Endothelial cell of umbilical vein (primary cell): ENCODE measurements around the gene ATP13A4. TPM values are rescaled to one million over a fixed set of nuclear protein-coding genes. Genes with fewer than 3 reads are reported as not detected.

Experiments
- BruUV-seq: library from RNA; stranded (reverse); fragments of 400-500 nt; replicated peaks from 2 replicates; lab custom pipeline; 2021; lab: Mats Ljungman, UMichigan
- CTCF ChIA-PET: fragments of 300-600, 350-600 bp; sonication (Branson Sonifier 250); formaldehyde crosslinking; loops from one replicate; lab custom pipeline; 2021; ENCODE audit warnings: antibody characterized with exemption, inconsistent platforms; lab: Charles Lee
- POLR2A ChIA-PET: fragments of 300-600, 350-600 bp; sonication (Branson Sonifier 250); formaldehyde crosslinking; loops from one replicate; lab custom pipeline; 2021; ENCODE audit warnings: antibody characterized with exemption, inconsistent platforms; lab: Charles Lee
- DNase-seq: peaks from one replicate; pipeline ENCODE4 v3.0.0-alpha.2; 2011; ENCODE audit warnings: low read depth, low spot score
- FAIRE-seq: peaks from 2 replicates; lab custom pipeline; 2011; peaks lifted over from hg19 to GRCh38; lab: Jason Lieb, UNC
- H2AFZ ChIP-seq: 2 replicates; pipeline ENCODE4 v1.6.0; 2012; ENCODE audit warnings: low read depth, low read length, control low read depth, inconsistent platforms
- H3K27ac ChIP-seq: 2 replicates; pipeline ENCODE4 v1.5.1; 2011; ENCODE audit warnings: low read depth, mild to moderate bottlenecking, control low read depth, low read length, moderate library complexity; ENCODE audit not compliant: insufficient read depth
- H3K27me3 ChIP-seq, 2 experiments: 2 replicates each; pipeline versions ENCODE4 v1.6.0 to v1.6.1; 2011; ENCODE audit warnings: low read length in 2 of 2, mixed read lengths in 1 of 2; ENCODE audit not compliant: control insufficient read depth in 2 of 2, insufficient read depth in 2 of 2
- H3K36me3 ChIP-seq, 2 experiments: 2 replicates in 1 of 2; 3 replicates in 1 of 2; pipeline ENCODE4 v1.5.1; 2011; ENCODE audit warnings: low read length in 2 of 2, mild to moderate bottlenecking in 1 of 2, moderate library complexity in 1 of 2; ENCODE audit not compliant: control insufficient read depth in 2 of 2, insufficient read depth in 2 of 2; ENCODE audit errors: extremely low read depth in 1 of 2
- H3K4me1 ChIP-seq: 3 replicates; pipeline ENCODE4 v1.5.1; 2011; ENCODE audit warnings: mild to moderate bottlenecking, low read length; ENCODE audit not compliant: control insufficient read depth, insufficient read depth; ENCODE audit errors: extremely low read depth
- H3K4me2 ChIP-seq: 2 replicates; pipeline ENCODE4 v1.6.1; 2011; ENCODE audit warnings: low read length, control low read depth, mixed read lengths; ENCODE audit not compliant: insufficient read depth
- H3K4me3 ChIP-seq, 3 experiments: fragments of 200-600 bp in 1 of 3; sonication (generic), shearing (Covaris generic) in 1 of 3; replicated peaks in 1 of 3; 2 replicates each; pipeline ENCODE4 v1.5.1; 2011 to 2016; ENCODE audit warnings: control low read depth in 3 of 3, low read length in 3 of 3, mild to moderate bottlenecking in 2 of 3, inconsistent platforms in 1 of 3, low read depth in 1 of 3, moderate library complexity in 1 of 3; ENCODE audit not compliant: insufficient read depth in 1 of 3
- H3K79me2 ChIP-seq: 2 replicates; pipeline ENCODE4 v1.6.0; 2012; ENCODE audit warnings: low read length, inconsistent platforms; ENCODE audit not compliant: control insufficient read depth, insufficient read depth
- H3K9ac ChIP-seq: replicated peaks from 2 replicates; pipeline ENCODE3; 2011; ENCODE audit warnings: low read length, control low read depth; ENCODE audit not compliant: insufficient read depth; ENCODE audit errors: extremely low read depth
- H3K9me1 ChIP-seq: replicated peaks from 3 replicates; pipeline ENCODE4 v1.6.0; 2011; ENCODE audit warnings: mild to moderate bottlenecking, low read length; ENCODE audit not compliant: control insufficient read depth, insufficient read depth; ENCODE audit errors: extremely low read depth
- H3K9me3 ChIP-seq: replicated peaks from 2 replicates; pipeline ENCODE4 v1.5.1; 2012; ENCODE audit warnings: low read length, inconsistent platforms; ENCODE audit not compliant: control insufficient read depth, insufficient read depth
- H4K20me1 ChIP-seq: replicated peaks from 2 replicates; pipeline ENCODE3; 2011; ENCODE audit warnings: mild to moderate bottlenecking, low read length; ENCODE audit not compliant: control insufficient read depth, insufficient read depth; ENCODE audit errors: extremely low read depth
- EZH2 ChIP-seq: IDR thresholded peaks from 2 replicates; pipeline ENCODE4 v1.6.1; 2012; ENCODE audit warnings: borderline replicate concordance, low read depth, mild to moderate bottlenecking, moderate library complexity, low read length, inconsistent platforms; ENCODE audit not compliant: severe bottlenecking
- FOS ChIP-seq: IDR thresholded peaks from 2 replicates; pipeline ENCODE4 v1.6.1; 2011; ENCODE audit warnings: mild to moderate bottlenecking, low read length, moderate library complexity, borderline replicate concordance; ENCODE audit not compliant: insufficient read depth
- GATA2 ChIP-seq: IDR thresholded peaks from 2 replicates; pipeline ENCODE4 v1.7.0; 2011; ENCODE audit warnings: low read depth, mild to moderate bottlenecking, moderate library complexity, mixed read lengths, low read length; ENCODE audit not compliant: insufficient read length, insufficient read depth
- JUN ChIP-seq: IDR thresholded peaks from 2 replicates; pipeline ENCODE4 v1.6.1; 2011; ENCODE audit warnings: borderline replicate concordance, low read depth; ENCODE audit not compliant: insufficient read length, insufficient read depth
- MYC ChIP-seq: IDR thresholded peaks from one replicate; pipeline ENCODE4 v1.6.1; 2011; ENCODE audit warnings: mild to moderate bottlenecking, low read depth, low read length
- POLR2A ChIP-seq: IDR thresholded peaks from 2 replicates; pipeline ENCODE4 v1.6.1; 2012; ENCODE audit warnings: low read depth, mild to moderate bottlenecking, control low read depth, low read length
- POLR2AphosphoS5 ChIP-seq: IDR thresholded peaks from 2 replicates; pipeline ENCODE4 v1.6.1; 2012; ENCODE audit warnings: low read depth, mild to moderate bottlenecking, control low read depth, low read length, moderate library complexity; ENCODE audit not compliant: insufficient read depth
- dilution Hi-C: fragments of 300-500 bp; cut with MboI; formaldehyde crosslinking; loops from one replicate; pipeline ENCODE4 v1.15.0; 2019; ENCODE audit warnings: low sequenced_read_pairs; ENCODE audit not compliant: extremely low pct_ligation_motif_present
- intact Hi-C: fragments of 100-400 bp; cut with micrococcal nuclease; formaldehyde crosslinking; loops from one replicate; pipeline ENCODE4 v1.10.0; 2022
- polyA plus RNA-seq, 4 experiments: library from polyadenylated mRNA; depleted of rRNA in 3 of 4; stranded (reverse) in 3 of 4; unstranded in 1 of 4; fragments of >200 nt; gene quantifications; 2 replicates each; pipeline versions ENCODE4 v1.2.1 to v1.2.3, GENCODE V29; 2011 to 2012; ENCODE audit warnings: missing spikeins in 1 of 4
- total RNA-seq: library from RNA; stranded (reverse); gene quantifications from 2 replicates; pipeline ENCODE4 v1.2.3, GENCODE V29; 2021
- TF ChIP-seq, protein P1 (sequence below), 2 donors: IDR thresholded peaks; 1 replicate in 1 of 2; 2 replicates in 1 of 2; pipeline ENCODE4 v1.5.1; 2011; ENCODE audit warnings: low read length in 2 of 2, mild to moderate bottlenecking in 2 of 2, moderate library complexity in 2 of 2, control low read depth in 1 of 2, inconsistent platforms in 1 of 2, low read depth in 1 of 2; ENCODE audit not compliant: insufficient read depth in 1 of 2; ENCODE audit errors: extremely low read depth in 1 of 2
- TF ChIP-seq, protein P2 (sequence below): IDR thresholded peaks from 2 replicates; pipeline ENCODE4 v1.6.1; 2011; ENCODE audit not compliant: insufficient read depth, insufficient read length

The ATP13A4 gene
- total and polyA plus RNA-seq, 2 donors (not counting 3 experiments of a cell fraction or from before 2014, with no cell fraction given), result not detected

DNA sequence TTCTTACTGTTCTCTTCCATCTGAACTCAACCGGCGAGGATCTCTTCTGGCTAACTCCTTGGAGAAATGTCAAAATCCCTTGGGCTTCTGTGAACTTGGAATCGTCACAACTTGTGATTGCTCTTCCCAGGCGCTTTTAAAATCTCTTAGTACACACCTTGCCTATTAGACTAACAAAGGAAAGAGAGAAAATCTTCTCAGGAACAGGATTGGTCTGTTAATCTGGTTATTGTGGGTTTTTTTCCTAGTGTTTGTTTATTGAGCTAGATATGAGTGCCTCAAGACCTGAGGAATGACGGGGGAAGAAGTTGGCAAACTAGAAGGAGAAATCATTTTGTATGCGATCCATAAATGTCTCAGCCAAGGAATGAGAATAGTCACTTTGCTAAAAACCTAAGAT is 176.0 kb downstream of the ATP13A4 start, which contains the start of gene ATP13A5:
ATP13A5 (minus strand) TSS at position 48 of the 400 bp plus-strand sequence; CDS start at position 20, 28 bp downstream.
- no peak within 1 kb of the TSS for H3K4me3 ChIP-seq
- no peak within 1 kb of the TSS for H3K4me2 ChIP-seq
- H3K9me3 ChIP-seq, result no peaks in the 10 kb centered on the region
- no peaks in the 10 kb centered on the region for H4K20me1 ChIP-seq
- ChIA-PET CTCF (no interaction called here), POLR2A (no interaction called here)
- DNase-seq (no peak), FAIRE-seq (no peak)
- dilution Hi-C loops, result no loop called here
- intact Hi-C loops, result no loop called here
- no peaks in the 10 kb centered on the region for H3K9me1 ChIP-seq
- TF ChIP-seq, protein P1, sequence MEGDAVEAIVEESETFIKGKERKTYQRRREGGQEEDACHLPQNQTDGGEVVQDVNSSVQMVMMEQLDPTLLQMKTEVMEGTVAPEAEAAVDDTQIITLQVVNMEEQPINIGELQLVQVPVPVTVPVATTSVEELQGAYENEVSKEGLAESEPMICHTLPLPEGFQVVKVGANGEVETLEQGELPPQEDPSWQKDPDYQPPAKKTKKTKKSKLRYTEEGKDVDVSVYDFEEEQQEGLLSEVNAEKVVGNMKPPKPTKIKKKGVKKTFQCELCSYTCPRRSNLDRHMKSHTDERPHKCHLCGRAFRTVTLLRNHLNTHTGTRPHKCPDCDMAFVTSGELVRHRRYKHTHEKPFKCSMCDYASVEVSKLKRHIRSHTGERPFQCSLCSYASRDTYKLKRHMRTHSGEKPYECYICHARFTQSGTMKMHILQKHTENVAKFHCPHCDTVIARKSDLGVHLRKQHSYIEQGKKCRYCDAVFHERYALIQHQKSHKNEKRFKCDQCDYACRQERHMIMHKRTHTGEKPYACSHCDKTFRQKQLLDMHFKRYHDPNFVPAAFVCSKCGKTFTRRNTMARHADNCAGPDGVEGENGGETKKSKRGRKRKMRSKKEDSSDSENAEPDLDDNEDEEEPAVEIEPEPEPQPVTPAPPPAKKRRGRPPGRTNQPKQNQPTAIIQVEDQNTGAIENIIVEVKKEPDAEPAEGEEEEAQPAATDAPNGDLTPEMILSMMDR (IDR thresholded peaks at IDR 0.05; ENCODE audit: extremely low read depth in 1 of 2, insufficient read depth in 1 of 2, low read depth in 1 of 2, low read length in 2 of 2), result no peak
- no peak for TF ChIP-seq POLR2A
- TF ChIP-seq FOS, result no peak
- TF ChIP-seq MYC, result no peak
- TF ChIP-seq JUN, result no peak
- TF ChIP-seq, protein P2, sequence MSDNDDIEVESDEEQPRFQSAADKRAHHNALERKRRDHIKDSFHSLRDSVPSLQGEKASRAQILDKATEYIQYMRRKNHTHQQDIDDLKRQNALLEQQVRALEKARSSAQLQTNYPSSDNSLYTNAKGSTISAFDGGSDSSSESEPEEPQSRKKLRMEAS, result no peak
- no peak for TF ChIP-seq GATA2
- no peak for TF ChIP-seq POLR2AphosphoS5
- no peak for TF ChIP-seq EZH2
- no peak within 1 kb of the TSS for H3K27ac ChIP-seq
- no peaks in the 10 kb centered on the region for H3K27me3 ChIP-seq
- no peaks in the 10 kb centered on the region for H3K36me3 ChIP-seq
- no peak within 1 kb of the TSS for H3K9ac ChIP-seq
- no peaks in the 10 kb centered on the region for H3K4me1 ChIP-seq
- no TSS peak for BruUV-seq
- no peaks in the 10 kb centered on the region for H3K79me2 ChIP-seq
- no peak within 1 kb of the TSS for H2AFZ ChIP-seq
